Activated T-helper 1 cell treated with anti-CD3 and anti-CD28 coated beads, Interleukin-12 subunit alpha, Interleukin-12 subunit beta, Interleukin-2, Interleukin-4 antibody, amounts not matched to agents 30 ng/mL and 10 ng/mL and 1 ng/mL, durations not matched to agents 14 hours and 24 hours and 36 hours (primary cell): ENCODE measurements around the gene IGFBP6. TPM values are rescaled to one million over a fixed set of nuclear protein-coding genes. Genes with fewer than 3 reads are reported as not detected.
"Not testable (repeated sequence)": the region's sequence is repeated elsewhere in the genome, so short reads cannot be mapped to it uniquely, and the experiment has no call there.

Experiments used
- DNase-seq: peaks from one replicate; pipeline ENCODE4 v3.0.0; 2021; ENCODE audit warnings: low spot score
- H3K27ac Mint-ChIP-seq: one replicate; pipeline ENCODE4 v1.8.0; 2021; ENCODE audit warnings: mild to moderate bottlenecking, mixed read lengths
- H3K27me3 Mint-ChIP-seq: one replicate; pipeline ENCODE4 v1.8.0; 2022; ENCODE audit warnings: mild to moderate bottlenecking, moderate library complexity, mixed read lengths; ENCODE audit not compliant: insufficient read depth
- H3K36me3 Mint-ChIP-seq: one replicate; pipeline ENCODE4 v1.8.0; 2021; ENCODE audit warnings: low read depth, mixed read lengths
- H3K4me1 Mint-ChIP-seq: one replicate; pipeline ENCODE4 v1.8.0; 2021; ENCODE audit warnings: low read depth, mixed read lengths
- H3K4me3 Mint-ChIP-seq: one replicate; pipeline ENCODE4 v1.8.0; 2021; ENCODE audit warnings: mild to moderate bottlenecking, moderate library complexity, mixed read lengths
- H3K9me3 Mint-ChIP-seq: one replicate; pipeline ENCODE4 v1.8.0; 2021; ENCODE audit warnings: mixed read lengths
- intact Hi-C: fragments of 100-400 bp; cut with micrococcal nuclease; formaldehyde crosslinking; loops from one replicate; pipeline ENCODE4 v1.15.1; 2024
- total RNA-seq: library from RNA; stranded (reverse); gene quantifications from 2 replicates; pipeline ENCODE4 v1.2.3, GENCODE V29; 2022

The IGFBP6 gene
- total RNA-seq, 1 donor from 2014 or later, result not detected

DNA sequence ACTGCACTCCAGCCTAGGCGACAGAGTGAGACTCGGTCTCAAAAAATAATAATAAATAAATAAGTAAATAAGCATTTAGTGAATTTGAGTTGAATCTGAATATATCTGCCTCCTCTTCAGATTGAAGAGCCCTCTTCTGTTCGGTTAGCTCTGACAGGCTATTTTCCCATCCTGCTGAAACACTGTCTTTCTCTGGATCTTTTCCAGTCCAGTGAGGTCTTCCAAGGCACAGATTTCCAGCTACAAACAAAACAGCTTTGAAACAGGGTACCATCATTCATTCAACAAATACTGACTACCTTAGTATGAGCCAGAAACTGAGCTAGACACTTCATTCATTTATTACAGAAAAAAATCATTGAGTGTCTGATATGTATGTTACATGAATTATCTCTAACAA lies 11.1 kb upstream of the IGFBP6 start:
- H3K27ac Mint-ChIP-seq, result no peak overlapping the region
- peaks cover 9% of the 10 kb centered on the region for H3K27me3 Mint-ChIP-seq
- no peaks in the 10 kb centered on the region for H3K36me3 Mint-ChIP-seq
- H3K9me3 Mint-ChIP-seq, result no peaks in the 10 kb centered on the region
- no peak for DNase-seq
- intact Hi-C loops, result no loop called here
- no peaks in the 10 kb centered on the region for H3K4me1 Mint-ChIP-seq
- no peak overlapping the region for H3K4me3 Mint-ChIP-seq

- H3K4me1 Mint-ChIP-seq, result no peaks in the 10 kb centered on the region
- H3K9me3 Mint-ChIP-seq, result no peaks in the 10 kb centered on the region
- H3K36me3 Mint-ChIP-seq, result peaks cover 1% of the 10 kb centered on the region
- H3K27ac Mint-ChIP-seq, result no peak overlapping the region
- H3K27me3 Mint-ChIP-seq, result peaks cover 18% of the 10 kb centered on the region
- intact Hi-C loops, result no loop called here
- no peak for DNase-seq
- no peak overlapping the region for H3K4me3 Mint-ChIP-seq
Measured at GRCh38 chr12:53090105-53090504, 7.4 kb upstream of the IGFBP6 start.

DNA sequence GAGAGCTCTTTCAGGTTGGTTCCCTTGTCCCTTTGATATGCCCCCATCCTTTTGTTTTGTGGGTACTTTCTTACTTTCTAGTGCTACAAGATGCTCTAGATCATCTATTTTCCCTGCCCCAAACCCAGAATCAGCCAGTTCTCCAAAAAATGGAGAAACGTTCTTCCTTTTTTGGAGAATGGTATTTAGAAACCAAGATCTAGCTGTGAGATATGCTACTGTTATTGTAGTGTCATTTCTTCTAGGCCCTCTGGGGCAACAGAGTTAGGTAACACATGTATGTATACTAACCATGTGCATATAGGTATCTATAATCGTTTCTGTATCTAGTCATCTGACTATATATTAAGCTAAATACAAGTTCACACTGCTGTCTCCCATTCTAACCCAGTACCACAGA lies 6.9 kb upstream of the IGFBP6 start:
- no peak overlapping the region for H3K27ac Mint-ChIP-seq

GRCh38 chr12:53091756-53092155 lies 5.7 kb upstream of the IGFBP6 start:
- Mint-ChIP-seq H3K36me3 (peaks cover 1% of the 10 kb centered on the region), H3K27me3 (peaks cover 28% of the 10 kb centered on the region), H3K4me3 (no peak overlapping the region), H3K4me1 (peaks cover 2% of the 10 kb centered on the region), H3K9me3 (no peaks in the 10 kb centered on the region), H3K27ac (no peak overlapping the region)
- DNase-seq, result no peak
- intact Hi-C loops, result no loop called here

More for the DNA sequence above, 6.9 kb upstream of the IGFBP6 start:
- DNase-seq, result no peak
- H3K27me3 Mint-ChIP-seq, result peaks cover 21% of the 10 kb centered on the region
- H3K9me3 Mint-ChIP-seq, result no peaks in the 10 kb centered on the region
- no peaks in the 10 kb centered on the region for H3K4me1 Mint-ChIP-seq
- intact Hi-C loops, result no loop called here
- peaks cover 1% of the 10 kb centered on the region for H3K36me3 Mint-ChIP-seq
- H3K4me3 Mint-ChIP-seq, result no peak overlapping the region

- no peaks in the 10 kb centered on the region for H3K9me3 Mint-ChIP-seq
- no peak overlapping the region for H3K4me3 Mint-ChIP-seq
- intact Hi-C loops, result no loop called here
- peaks cover 18% of the 10 kb centered on the region for H3K4me1 Mint-ChIP-seq
- no peak overlapping the region for H3K27ac Mint-ChIP-seq
- peaks cover 38% of the 10 kb centered on the region for H3K27me3 Mint-ChIP-seq
- no peak for DNase-seq
- peaks cover 1% of the 10 kb centered on the region for H3K36me3 Mint-ChIP-seq
Measured at GRCh38 chr12:53093777-53094393, 3.6 kb upstream of the IGFBP6 start.

DNA sequence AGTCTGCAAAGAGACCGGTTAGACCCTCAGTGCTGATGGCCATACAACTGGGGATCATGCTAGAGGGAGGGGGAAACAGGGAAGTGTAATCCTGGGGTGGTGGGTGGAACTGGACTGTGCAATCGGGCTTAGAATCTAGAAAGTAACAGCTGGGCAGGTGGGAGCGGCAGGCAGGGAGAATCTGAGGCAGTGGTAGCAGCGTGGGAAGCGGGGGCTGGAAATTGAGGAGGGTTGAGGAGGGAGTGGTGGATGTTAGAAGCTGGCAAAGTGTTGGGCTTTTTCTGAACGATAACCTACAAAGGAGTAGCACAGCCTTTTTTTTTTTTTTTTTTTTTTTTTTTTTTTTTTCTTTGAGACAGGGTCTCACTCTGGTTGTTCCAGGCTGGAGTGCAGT lies 3.1 kb upstream of the IGFBP6 start:
- H3K27me3 Mint-ChIP-seq, result peaks cover 41% of the 10 kb centered on the region
- H3K36me3 Mint-ChIP-seq, result peaks cover 1% of the 10 kb centered on the region
- DNase-seq, result no peak
- H3K4me1 Mint-ChIP-seq, result peaks cover 23% of the 10 kb centered on the region
- intact Hi-C loops, result no loop called here
- no peak overlapping the region for H3K4me3 Mint-ChIP-seq
- H3K27ac Mint-ChIP-seq, result no peak overlapping the region
- H3K9me3 Mint-ChIP-seq, result no peaks in the 10 kb centered on the region

- DNase-seq, H3K36me3 Mint-ChIP-seq, H3K4me3 Mint-ChIP-seq, intact Hi-C loops, H3K9me3 Mint-ChIP-seq, H3K27ac Mint-ChIP-seq: not testable (repeated sequence)
- Mint-ChIP-seq H3K4me1 (peaks cover 23% of the 10 kb centered on the region), H3K27me3 (peaks cover 41% of the 10 kb centered on the region)
Measured at GRCh38 chr12:53094796-53095595, 2.5 kb upstream of the IGFBP6 start.

- H3K27ac Mint-ChIP-seq, DNase-seq, H3K36me3 Mint-ChIP-seq, intact Hi-C loops, H3K9me3 Mint-ChIP-seq, H3K4me3 Mint-ChIP-seq: not testable (repeated sequence)
- H3K4me1 Mint-ChIP-seq, result peaks cover 23% of the 10 kb centered on the region
- H3K27me3 Mint-ChIP-seq, result peaks cover 40% of the 10 kb centered on the region
Measured at GRCh38 chr12:53095596-53095895, 1.9 kb upstream of the IGFBP6 start.

GRCh38 chr12:53096089-53096741 lies 1.3 kb upstream of the IGFBP6 start:
- H3K4me1 Mint-ChIP-seq, result peaks cover 23% of the 10 kb centered on the region
- peak overlapping the region; percentile 10 for H3K4me3 Mint-ChIP-seq
- H3K27me3 Mint-ChIP-seq, result peaks cover 40% of the 10 kb centered on the region
- no peak for DNase-seq
- no peak overlapping the region for H3K27ac Mint-ChIP-seq
- H3K36me3 Mint-ChIP-seq, result peaks cover 1% of the 10 kb centered on the region
- H3K9me3 Mint-ChIP-seq, result no peaks in the 10 kb centered on the region
- intact Hi-C loops, result no loop called here

DNA sequence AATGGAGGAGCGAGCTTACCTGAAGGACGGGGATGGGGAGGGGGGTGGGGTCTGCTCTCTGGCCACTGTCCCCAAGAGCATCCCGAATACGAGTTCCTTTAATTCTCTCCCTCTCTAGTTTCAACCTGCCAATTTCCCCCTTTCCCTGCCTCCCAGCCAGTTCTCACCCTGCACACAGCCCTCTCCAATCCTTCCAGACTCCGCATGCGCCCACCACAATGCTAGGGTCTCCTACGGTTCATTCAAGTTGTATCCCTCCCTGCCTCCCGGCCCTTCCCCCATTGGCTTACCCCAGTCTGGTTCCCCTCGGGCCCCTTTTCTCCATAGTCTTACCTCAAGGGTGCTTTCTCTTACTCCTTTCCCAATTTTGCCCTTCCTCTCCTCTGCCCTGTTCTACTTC lies 708 bp upstream of the IGFBP6 start:
- H3K27ac Mint-ChIP-seq, result peak overlapping the region; percentile 35
- peaks cover 38% of the 10 kb centered on the region for H3K27me3 Mint-ChIP-seq
- peak overlapping the region; percentile 71 for H3K4me3 Mint-ChIP-seq
- intact Hi-C loops, result no loop called here
- peaks cover 23% of the 10 kb centered on the region for H3K4me1 Mint-ChIP-seq
- DNase-seq, result no peak
- peaks cover 1% of the 10 kb centered on the region for H3K36me3 Mint-ChIP-seq
- H3K9me3 Mint-ChIP-seq, result no peaks in the 10 kb centered on the region

GRCh38 chr12:53097207-53097563 lies 282 bp upstream of the IGFBP6 start:
- H3K36me3 Mint-ChIP-seq, result peaks cover 1% of the 10 kb centered on the region
- intact Hi-C loops, result no loop called here
- peaks cover 23% of the 10 kb centered on the region for H3K4me1 Mint-ChIP-seq
- no peak for DNase-seq
- H3K4me3 Mint-ChIP-seq, result peak overlapping the region; percentile 71
- peaks cover 35% of the 10 kb centered on the region for H3K27me3 Mint-ChIP-seq
- H3K27ac Mint-ChIP-seq, result peak overlapping the region; percentile 40
- H3K9me3 Mint-ChIP-seq, result no peaks in the 10 kb centered on the region

GRCh38 chr12:53098354-53098981 lies 1.0 kb downstream of the IGFBP6 start:
- Mint-ChIP-seq H3K27me3 (peaks cover 35% of the 10 kb centered on the region), H3K4me3 (peak overlapping the region; percentile 60), H3K9me3 (no peaks in the 10 kb centered on the region), H3K36me3 (peaks cover 1% of the 10 kb centered on the region), H3K27ac (peak overlapping the region; percentile 64), H3K4me1 (peaks cover 33% of the 10 kb centered on the region)
- intact Hi-C loops, result no loop called here
- no peak for DNase-seq
